GM23338 (cell line): ENCODE measurements around the gene LRRC51.

Experiments used
- CREB1 ChIP-seq: fragments of 250-450 bp; sonication (Bioruptor Pico); IDR thresholded peaks from 2 replicates; pipeline ENCODE4 v1.5.0; 2020; ENCODE audit warnings: low read depth, mild to moderate bottlenecking, moderate library complexity
- CTCF ChIP-seq, 2 experiments: fragments of 200-600 bp in 1 of 2; sonication (generic) in 1 of 2; conservative IDR thresholded peaks; 2 replicates each; pipeline versions ENCODE4 v1.5.1 to v1.6.1; 2016 to 2017; ENCODE audit warnings: antibody characterized with exemption in 2 of 2, low read depth in 2 of 2, mild to moderate bottlenecking in 2 of 2, moderate library complexity in 1 of 2
- ETS1 ChIP-seq: IDR thresholded peaks from 2 replicates; pipeline ENCODE4 v1.6.1; 2016; ENCODE audit warnings: antibody characterized with exemption
- EZH2 ChIP-seq: fragments of 200-600 bp; sonication (generic); IDR thresholded peaks from one replicate; pipeline ENCODE4 v1.8.0; 2017; ENCODE audit warnings: antibody characterized with exemption, mild to moderate bottlenecking, low read depth; ENCODE audit not compliant: unreplicated experiment
- EZH2phosphoT487 ChIP-seq: fragments of 200-600 bp; sonication (generic); IDR thresholded peaks from one replicate; pipeline ENCODE4 v1.8.1; 2018; ENCODE audit warnings: antibody characterized with exemption; ENCODE audit not compliant: unreplicated experiment
- JUNB ChIP-seq: IDR thresholded peaks from one replicate; pipeline ENCODE4 v1.6.1; 2016; ENCODE audit warnings: antibody characterized with exemption; ENCODE audit not compliant: unreplicated experiment
- NANOG ChIP-seq: IDR thresholded peaks from 2 replicates; pipeline ENCODE4 v1.6.1; 2016; ENCODE audit warnings: antibody characterized with exemption, borderline replicate concordance
- POLR2AphosphoS5 ChIP-seq: IDR thresholded peaks from 2 replicates; pipeline ENCODE4 v1.6.1; 2016; ENCODE audit warnings: antibody characterized with exemption, low read depth
- REST ChIP-seq: IDR thresholded peaks from one replicate; pipeline ENCODE4 v1.6.1; 2018; ENCODE audit warnings: antibody characterized with exemption; ENCODE audit not compliant: unreplicated experiment
- STAT1 ChIP-seq: IDR thresholded peaks from one replicate; pipeline ENCODE4 v1.6.1; 2016; ENCODE audit warnings: antibody characterized with exemption; ENCODE audit not compliant: unreplicated experiment
- ZNF114 ChIP-seq: fragments of 250-450 bp; sonication (Bioruptor Pico); IDR thresholded peaks from 2 replicates; pipeline ENCODE4 v1.5.0; 2020; ENCODE audit warnings: mild to moderate bottlenecking, moderate library complexity
- ZNF462 ChIP-seq: fragments of 250-450 bp; sonication (Bioruptor Pico); IDR thresholded peaks from 2 replicates; pipeline ENCODE4 v1.5.0; 2020; ENCODE audit warnings: mild to moderate bottlenecking, moderate library complexity

GRCh38 chr11:72122607-72123006 is 42.0 kb downstream of the LRRC51 start:
- TF ChIP-seq REST (no peak), CTCF (conservative IDR thresholded peaks at IDR 0.05; ENCODE audit: low read depth in 2 of 2) (no peak), EZH2 (no peak), POLR2AphosphoS5 (no peak), ETS1 (no peak), EZH2phosphoT487 (no peak), CREB1 (CRISPR knock-in tag) (no peak), ZNF114 (CRISPR knock-in tag) (no peak), STAT1 (no peak), ZNF462 (CRISPR knock-in tag) (no peak), NANOG (no peak), JUNB (no peak)
